Naive thymus-derived CD4-positive, alpha-beta T cell (primary cell): ENCODE data around the gene ADGRF1. TPM values are rescaled to one million over a fixed set of nuclear protein-coding genes. Genes with fewer than 3 reads are reported as not detected.
"Not testable (repeated sequence)": the region's sequence is repeated elsewhere in the genome, so short reads cannot be mapped to it uniquely, and the experiment has no call there.

Experiments
- ATAC-seq: fragments of 150-1000 bp; cut with Tn5 transposase; 2 replicates; pipeline ENCODE4 v1.10.0; 2021; ENCODE audit warnings: mild to moderate bottlenecking, moderate library complexity
- CTCF ChIA-PET: fragments of 350-600 bp; sonication (Branson Sonifier 250); formaldehyde crosslinking; loops from one replicate; lab custom pipeline; 2021; ENCODE audit warnings: antibody characterized with exemption; lab: Charles Lee
- POLR2A ChIA-PET: fragments of 350-600 bp; sonication (Branson Sonifier 250); formaldehyde crosslinking; loops from one replicate; lab custom pipeline; 2021; ENCODE audit warnings: antibody characterized with exemption, inconsistent platforms; lab: Charles Lee
- DNase-seq, 9 donors: peaks; one replicate each; pipeline versions ENCODE4 v3.0.0 to v3.0.0-alpha.2; 2020 to 2022; ENCODE audit warnings: mixed read lengths in 1 of 9
- H3K27ac ChIP-seq: one replicate; pipeline ENCODE4 v1.7.0; 2013; ENCODE audit warnings: mild to moderate bottlenecking, low read depth, low read length, moderate library complexity
- H3K27me3 ChIP-seq, 2 donors: one replicate each; pipeline ENCODE4 v1.7.0; 2013; ENCODE audit warnings: low read length in 2 of 2, mild to moderate bottlenecking in 2 of 2, moderate library complexity in 2 of 2; ENCODE audit not compliant: control insufficient read depth in 2 of 2, insufficient read depth in 2 of 2
- H3K36me3 ChIP-seq, 3 experiments: 1 replicate in 2 of 3; 2 replicates in 1 of 3; pipeline ENCODE4 v1.7.0; 2013; ENCODE audit warnings: low read length in 3 of 3, mild to moderate bottlenecking in 3 of 3, moderate library complexity in 1 of 3; ENCODE audit not compliant: insufficient read depth in 3 of 3, control insufficient read depth in 2 of 3
- H3K4me1 ChIP-seq, 2 donors: one replicate each; pipeline ENCODE4 v1.7.0; 2013; ENCODE audit warnings: low read length in 2 of 2, mild to moderate bottlenecking in 2 of 2, moderate library complexity in 1 of 2; ENCODE audit not compliant: control insufficient read depth in 2 of 2, insufficient read depth in 2 of 2
- H3K4me3 ChIP-seq: 2 replicates; pipeline ENCODE4 v1.7.0; 2013; ENCODE audit warnings: mild to moderate bottlenecking, low read length
- H3K9me3 ChIP-seq, 3 experiments: 1 replicate in 2 of 3; 2 replicates in 1 of 3; pipeline ENCODE4 v1.7.0; 2013; ENCODE audit warnings: low read length in 3 of 3; ENCODE audit not compliant: control insufficient read depth in 2 of 3
- H3K27ac Mint-ChIP-seq, 9 donors: one replicate each; pipeline ENCODE4 v1.8.0; 2020 to 2022; ENCODE audit warnings: mixed read lengths in 9 of 9, mild to moderate bottlenecking in 8 of 9, moderate library complexity in 5 of 9, inconsistent platforms in 2 of 9
- H3K27me3 Mint-ChIP-seq, 5 donors: one replicate each; pipeline ENCODE4 v1.8.0; 2021 to 2022; ENCODE audit warnings: mixed read lengths in 5 of 5, mild to moderate bottlenecking in 1 of 5
- H3K36me3 Mint-ChIP-seq, 5 donors: one replicate each; pipeline ENCODE4 v1.8.0; 2020 to 2022; ENCODE audit warnings: mixed read lengths in 5 of 5, mild to moderate bottlenecking in 3 of 5, inconsistent platforms in 1 of 5
- H3K4me1 Mint-ChIP-seq, 7 donors: one replicate each; pipeline ENCODE4 v1.8.0; 2020 to 2022; ENCODE audit warnings: mixed read lengths in 7 of 7, mild to moderate bottlenecking in 3 of 7, inconsistent platforms in 1 of 7
- H3K4me3 Mint-ChIP-seq, 10 donors: one replicate each; pipeline ENCODE4 v1.8.0; 2020 to 2022; ENCODE audit warnings: mild to moderate bottlenecking in 10 of 10, mixed read lengths in 10 of 10, moderate library complexity in 6 of 10, inconsistent platforms in 2 of 10
- H3K9me3 Mint-ChIP-seq, 11 donors: one replicate each; pipeline ENCODE4 v1.8.0; 2020 to 2022; ENCODE audit warnings: mixed read lengths in 11 of 11, mild to moderate bottlenecking in 4 of 11, inconsistent platforms in 1 of 11, moderate library complexity in 1 of 11
- intact Hi-C, 2 donors: fragments of 100-400 bp; cut with micrococcal nuclease; formaldehyde crosslinking; loops; one replicate each; pipeline ENCODE4 v1.15.1; 2023
- polyA plus RNA-seq, 2 donors: library from polyadenylated mRNA; unstranded; fragments of 300-500 nt; fragmentation: Illumina TruSeq; gene quantifications; one replicate each; pipeline ENCODE4 v1.2.3, GENCODE V29; 2021
- total RNA-seq, 6 experiments: library from RNA in 5 of 6; stranded (reverse) in 5 of 6; gene quantifications; 1 replicate in 5 of 6; 2 replicates in 1 of 6; pipeline ENCODE4 v1.2.3 and lab custom pipeline; 2021 to 2026

Gene ADGRF1
- total and polyA plus RNA-seq, 7 experiments from 2014 or later = not detected

GRCh38 chr6:47054302-47054701 lies 12.2 kb upstream of the ADGRF1 start:
- H3K36me3 Mint-ChIP-seq, H3K4me3 ChIP-seq, H3K4me3 Mint-ChIP-seq, POLR2A ChIA-PET, H3K4me1 ChIP-seq, H3K27me3 ChIP-seq, H3K36me3 ChIP-seq, DNase-seq, H3K27me3 Mint-ChIP-seq, ATAC-seq, H3K27ac ChIP-seq, H3K9me3 Mint-ChIP-seq, intact Hi-C loops, H3K4me1 Mint-ChIP-seq, H3K27ac Mint-ChIP-seq, CTCF ChIA-PET, H3K9me3 ChIP-seq: not testable (repeated sequence)

- DNase-seq = no peak
- intact Hi-C loops = loop anchor here (5.0 to 10.0 kb wide), 2 partner anchors 626 to 1114 kb away; no protein-coding TSS in a partner anchor
- H3K9me3 Mint-ChIP-seq = peaks cover 0 to 3% (median 0%) of the 10 kb centered on the region in 11 donors
- H3K36me3 Mint-ChIP-seq = no peaks in the 10 kb centered on the region
- ATAC-seq = no peak
- H3K27ac ChIP-seq = no peak overlapping the region
- H3K4me1 ChIP-seq = no peaks in the 10 kb centered on the region
- no peak overlapping the region for H3K27ac Mint-ChIP-seq
- CTCF ChIA-PET = no interaction called here
- POLR2A ChIA-PET = no interaction called here
- H3K36me3 ChIP-seq = no peaks in the 10 kb centered on the region
- peaks cover 5 to 28% (median 10%) of the 10 kb centered on the region in 5 donors for H3K27me3 Mint-ChIP-seq
- H3K4me3 Mint-ChIP-seq = no peak overlapping the region
- H3K27me3 ChIP-seq = no peaks in the 10 kb centered on the region
- no peak overlapping the region for H3K4me3 ChIP-seq
- H3K4me1 Mint-ChIP-seq = peaks cover 0 to 6% (median 0%) of the 10 kb centered on the region in 7 donors
- no peaks in the 10 kb centered on the region for H3K9me3 ChIP-seq
Observed at GRCh38 chr6:47048638-47049037, 6.5 kb upstream of the ADGRF1 start.

- Histone ChIP-seq H3K9me3 (no peaks in the 10 kb centered on the region), H3K27ac (no peak overlapping the region), H3K4me3 (no peak overlapping the region), H3K36me3 (no peaks in the 10 kb centered on the region), H3K27me3 (no peaks in the 10 kb centered on the region), H3K4me1 (no peaks in the 10 kb centered on the region)
- DNase-seq (peak in 6 of 9 donors; percentile 0 to 19 (median 6)), ATAC-seq (peak; percentile 56)
- Mint-ChIP-seq H3K4me3 (no peak overlapping the region), H3K27me3 (peaks cover 5 to 28% (median 11%) of the 10 kb centered on the region in 5 donors), H3K27ac (no peak overlapping the region), H3K4me1 (peaks cover 0 to 6% (median 0%) of the 10 kb centered on the region in 7 donors), H3K9me3 (peaks cover 0 to 3% (median 0%) of the 10 kb centered on the region in 11 donors), H3K36me3 (no peaks in the 10 kb centered on the region)
- intact Hi-C loops = loop anchor here (1.0 to 10.0 kb wide), 4 partner anchors 197 to 1113 kb away; no protein-coding TSS in a partner anchor
- POLR2A ChIA-PET = no interaction called here
- CTCF ChIA-PET = no interaction called here
Observed at GRCh38 chr6:47047479-47048407, 5.6 kb upstream of the ADGRF1 start.

GRCh38 chr6:47047097-47047478 lies 5.0 kb upstream of the ADGRF1 start:
- no peaks in the 10 kb centered on the region for H3K27me3 ChIP-seq
- Mint-ChIP-seq H3K27ac (no peak overlapping the region), H3K4me1 (peaks cover 0 to 6% (median 0%) of the 10 kb centered on the region in 7 donors), H3K36me3 (no peaks in the 10 kb centered on the region), H3K27me3 (peaks cover 5 to 28% (median 15%) of the 10 kb centered on the region in 5 donors), H3K9me3 (peaks cover 0 to 3% (median 0%) of the 10 kb centered on the region in 11 donors), H3K4me3 (no peak overlapping the region)
- H3K27ac ChIP-seq = no peak overlapping the region
- intact Hi-C loops = loop anchor here (1.0 to 10.0 kb wide), 4 partner anchors 197 to 1112 kb away; no protein-coding TSS in a partner anchor
- ATAC-seq (no peak), DNase-seq (no peak)
- ChIA-PET CTCF (no interaction called here), POLR2A (no interaction called here)
- no peak overlapping the region for H3K4me3 ChIP-seq
- no peaks in the 10 kb centered on the region for H3K9me3 ChIP-seq
- H3K4me1 ChIP-seq = no peaks in the 10 kb centered on the region
- no peaks in the 10 kb centered on the region for H3K36me3 ChIP-seq

GRCh38 chr6:47044397-47044796 lies 2.3 kb upstream of the ADGRF1 start:
- peaks cover 0 to 6% (median 0%) of the 10 kb centered on the region in 7 donors for H3K4me1 Mint-ChIP-seq
- intact Hi-C loops = loop anchor here in 1 of 2 donors (10.0 kb wide), 1 partner anchor 1110 kb away; no protein-coding TSS in a partner anchor
- DNase-seq (no peak), ATAC-seq (no peak)
- no peak overlapping the region for H3K27ac Mint-ChIP-seq
- H3K36me3 ChIP-seq = no peaks in the 10 kb centered on the region
- ChIA-PET CTCF (interaction anchor here (0.5 kb wide), 1 partner anchor 45 kb away, joined by 3 read pairs; no protein-coding TSS in a partner anchor), POLR2A (no interaction called here)
- no peaks in the 10 kb centered on the region for H3K4me1 ChIP-seq
- peaks cover 13 to 29% (median 21%) of the 10 kb centered on the region in 5 donors for H3K27me3 Mint-ChIP-seq
- no peaks in the 10 kb centered on the region for H3K27me3 ChIP-seq
- H3K9me3 Mint-ChIP-seq = no peaks in the 10 kb centered on the region
- H3K9me3 ChIP-seq = no peaks in the 10 kb centered on the region
- no peak overlapping the region for H3K27ac ChIP-seq
- no peak overlapping the region for H3K4me3 Mint-ChIP-seq
- H3K36me3 Mint-ChIP-seq = no peaks in the 10 kb centered on the region
- no peak overlapping the region for H3K4me3 ChIP-seq

- Histone ChIP-seq H3K36me3 (no peaks in the 10 kb centered on the region), H3K27me3 (no peaks in the 10 kb centered on the region), H3K4me1 (no peaks in the 10 kb centered on the region), H3K27ac (no peak overlapping the region), H3K4me3 (no peak overlapping the region), H3K9me3 (no peaks in the 10 kb centered on the region)
- Mint-ChIP-seq H3K9me3 (no peaks in the 10 kb centered on the region), H3K36me3 (no peaks in the 10 kb centered on the region), H3K4me1 (peaks cover 0 to 6% (median 0%) of the 10 kb centered on the region in 7 donors), H3K27me3 (peaks cover 15 to 31% (median 21%) of the 10 kb centered on the region in 5 donors), H3K27ac (no peak overlapping the region), H3K4me3 (no peak overlapping the region)
- DNase-seq (no peak), ATAC-seq (no peak)
- CTCF ChIA-PET = interaction anchor here (0.7 kb wide), 1 partner anchor 243 kb away, joined by 3 read pairs; no protein-coding TSS in a partner anchor
- intact Hi-C loops = loop anchor here in 1 of 2 donors (10.0 kb wide), 1 partner anchor 1108 kb away; no protein-coding TSS in a partner anchor
- POLR2A ChIA-PET = no interaction called here
Observed at GRCh38 chr6:47043286-47043685, 1.2 kb upstream of the ADGRF1 start.
